Raji (cell line): Measurements from ENCODE around the gene COL18A1.

Experiments
- POLR2A ChIP-seq: IDR thresholded peaks from 2 replicates; pipeline ENCODE4 v1.6.1; 2011; ENCODE audit warnings: low read depth, low read length, control low read depth; ENCODE audit not compliant: insufficient read depth

COL18A1 gene

GRCh38 chr21:45555557-45556301 lies 150.8 kb downstream of the COL18A1 start:
- no peak for TF ChIP-seq POLR2A

DNA sequence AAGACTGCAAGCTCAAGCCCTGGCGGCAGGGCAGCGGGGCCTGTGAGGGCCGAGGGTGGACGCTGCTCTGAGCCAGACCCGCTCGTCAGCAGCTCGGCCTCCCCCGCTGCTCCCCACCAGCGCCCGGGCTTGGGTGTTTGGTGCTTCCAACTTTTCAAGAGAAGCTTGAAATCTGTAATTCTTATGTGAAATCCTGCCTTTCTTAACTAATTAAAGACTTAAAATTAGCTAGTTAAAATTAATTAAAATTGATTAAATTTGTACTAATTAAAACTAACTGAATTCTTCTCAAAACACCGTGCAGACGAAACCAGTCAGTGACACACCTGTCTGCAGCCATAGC lies 151.3 kb downstream of the COL18A1 start:
- TF ChIP-seq POLR2A: no peak

- no peak for TF ChIP-seq POLR2A
Observed at GRCh38 chr21:45556645-45557615, 152.0 kb downstream of the COL18A1 start.

GRCh38 chr21:45557616-45558043 lies 152.7 kb downstream of the COL18A1 start:
- no peak for TF ChIP-seq POLR2A

DNA sequence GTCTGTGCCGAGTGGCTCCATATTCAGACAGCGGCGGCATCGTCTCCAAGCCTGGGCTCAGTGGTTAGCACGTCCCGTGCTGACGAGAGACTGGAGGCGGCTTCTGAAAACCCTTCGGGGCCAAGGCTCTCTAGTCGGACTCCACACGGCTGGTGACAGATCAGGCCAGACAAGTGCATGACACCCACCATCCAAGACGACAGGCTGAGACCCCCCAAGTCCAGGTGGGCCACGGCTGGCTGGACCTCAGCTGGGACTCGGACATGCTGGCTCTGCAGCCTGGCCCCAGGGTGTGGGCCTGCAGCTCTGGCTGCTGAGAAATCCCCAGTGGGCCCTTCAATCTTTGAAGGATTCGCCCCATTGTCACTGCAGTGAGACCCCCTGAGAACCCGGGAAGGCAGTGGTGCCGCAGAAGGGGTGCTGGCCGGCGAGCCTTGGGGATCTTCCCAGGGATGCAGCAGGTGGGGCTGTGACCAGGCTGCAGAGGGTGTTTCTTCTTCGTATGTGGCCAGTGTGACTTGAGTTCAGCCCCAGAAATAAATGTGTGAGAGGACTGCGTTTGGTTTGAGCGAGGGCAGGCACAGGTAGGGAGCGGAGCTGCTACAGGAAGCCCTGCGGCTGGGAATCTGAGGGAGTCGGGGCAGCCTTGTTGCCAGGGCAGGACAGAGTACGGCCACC lies 153.2 kb downstream of the COL18A1 start:
- TF ChIP-seq POLR2A: no peak

- no peak for TF ChIP-seq POLR2A
Observed at GRCh38 chr21:45559216-45560105, 154.5 kb downstream of the COL18A1 start.

GRCh38 chr21:45560106-45561021 lies 155.4 kb downstream of the COL18A1 start:
- no peak for TF ChIP-seq POLR2A

DNA sequence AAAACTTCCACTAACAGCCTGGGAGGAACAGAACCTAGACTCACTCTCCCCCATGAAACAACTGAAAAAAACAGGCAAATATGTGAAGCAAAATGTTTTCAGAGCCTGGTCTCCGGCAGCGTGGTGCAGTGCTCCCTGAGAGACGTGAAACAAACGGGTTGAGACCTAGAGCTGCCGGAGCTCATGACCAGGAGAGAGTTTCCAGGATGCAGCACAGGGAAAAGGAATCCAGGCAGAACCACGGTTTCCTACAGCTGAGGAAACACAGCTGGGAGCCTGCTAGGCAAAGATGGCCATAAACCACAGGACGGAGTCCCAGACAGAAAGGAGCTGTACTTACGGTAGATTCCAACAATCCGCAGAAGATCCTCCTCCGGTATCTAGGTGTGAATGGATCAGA lies 157.4 kb downstream of the COL18A1 start:
- TF ChIP-seq POLR2A: no peak

DNA sequence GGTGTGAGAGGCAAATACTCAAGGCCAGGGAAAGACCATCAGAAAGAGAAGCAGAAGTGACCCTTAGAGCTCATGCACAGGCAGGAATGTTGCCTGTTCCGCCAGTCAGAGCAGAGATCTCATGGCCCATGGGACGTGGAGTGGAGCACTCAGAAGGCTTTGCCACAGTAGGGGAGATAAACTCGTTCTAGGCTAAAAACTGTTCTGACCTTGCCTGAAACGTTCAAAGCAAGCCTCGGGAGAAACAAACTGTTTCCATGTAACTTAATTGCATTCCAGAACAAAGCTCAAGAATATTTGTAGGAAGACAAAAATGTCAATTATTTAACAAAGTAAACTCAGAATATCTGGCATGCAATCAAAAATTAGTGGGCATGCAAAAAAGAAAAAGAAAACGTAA lies 158.0 kb downstream of the COL18A1 start:
- no peak for TF ChIP-seq POLR2A
